Posterior vena cava (tissue), 2 donors: ENCODE data around the gene MED15. TPM values are rescaled to one million over a fixed set of nuclear protein-coding genes. Genes with fewer than 3 reads are reported as not detected.
"Not testable (repeated sequence)": the region's sequence is repeated elsewhere in the genome, so short reads cannot be mapped to it uniquely, and the experiment has no call there.

Source experiments
- DNase-seq: peaks from one replicate; pipeline ENCODE4 v3.0.0-alpha.2; 2020; ENCODE audit warnings: low spot score
- intact Hi-C, 2 donors: fragments of 100-400 bp; cut with DNase I; formaldehyde crosslinking; loops; one replicate each; pipeline versions ENCODE4 v1.14.1 to v1.14.2; 2022 to 2023
- total RNA-seq, 2 donors: library from RNA; stranded (reverse); fragmentation: NEBNext Ultra II Directional; extraction: Animal tissue kit (Norgen Biotek cat#: 25700); gene quantifications; one replicate each; pipeline ENCODE4 v1.2.1, GENCODE V29; 2021
- donor health status: DM: yes; HTN: yes; CAD: no.
- donor health status: DM: yes; HTN: yes; CAD: no.

MED15 gene
- total RNA-seq, 2 donors from 2014 or later: 75.9 to 80.5 TPM

GRCh38 chr22:20523086-20523983 is 15.9 kb downstream of the MED15 start:
- intact Hi-C loops: no loop called here
- no peak for DNase-seq

DNA sequence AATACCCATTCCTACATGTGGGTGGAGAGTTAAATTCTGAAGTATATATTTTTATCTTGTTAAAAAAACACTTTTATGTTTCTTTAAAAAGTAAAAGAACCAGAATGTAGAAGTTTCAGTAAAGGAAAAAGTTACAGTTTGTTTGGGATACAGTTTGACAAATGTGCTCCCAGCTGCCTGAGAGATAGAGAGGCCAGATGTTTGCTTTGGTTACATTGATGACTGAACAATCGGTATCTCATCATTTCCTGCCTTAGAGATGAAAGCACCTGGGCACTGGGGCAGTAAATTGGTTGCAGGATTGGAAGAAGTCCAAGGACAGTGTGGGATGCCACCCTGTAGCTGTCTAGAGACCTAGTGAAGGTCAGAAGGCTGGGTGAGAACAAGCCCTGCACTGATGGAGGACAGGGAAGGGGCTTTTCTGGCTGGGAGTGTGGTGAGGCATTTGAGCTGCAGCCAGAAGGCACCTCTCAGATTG is 16.6 kb downstream of the MED15 start:
- DNase-seq: no peak
- intact Hi-C loops: no loop called here

DNA sequence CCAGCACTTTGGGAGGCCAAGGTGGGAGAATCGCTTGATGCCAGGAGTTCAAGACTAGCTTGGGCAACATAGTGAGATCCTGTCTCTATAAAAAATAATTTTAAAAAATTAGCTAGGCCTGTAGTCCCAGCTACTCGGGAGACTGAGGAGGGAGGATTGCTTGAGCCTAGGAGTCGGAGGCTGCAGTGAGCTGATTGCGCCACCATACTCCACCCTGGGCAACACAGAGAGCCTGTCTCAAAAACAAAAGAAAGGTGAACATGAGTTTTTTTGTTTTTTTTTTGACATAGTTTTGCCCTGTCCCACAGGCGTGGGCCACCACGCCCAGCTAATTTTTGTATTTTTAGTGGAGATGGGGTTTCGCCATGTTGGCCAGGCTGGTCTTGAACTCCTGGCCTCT is 17.6 kb downstream of the MED15 start:
- intact Hi-C loops: no loop called here
- DNase-seq: no peak

DNA sequence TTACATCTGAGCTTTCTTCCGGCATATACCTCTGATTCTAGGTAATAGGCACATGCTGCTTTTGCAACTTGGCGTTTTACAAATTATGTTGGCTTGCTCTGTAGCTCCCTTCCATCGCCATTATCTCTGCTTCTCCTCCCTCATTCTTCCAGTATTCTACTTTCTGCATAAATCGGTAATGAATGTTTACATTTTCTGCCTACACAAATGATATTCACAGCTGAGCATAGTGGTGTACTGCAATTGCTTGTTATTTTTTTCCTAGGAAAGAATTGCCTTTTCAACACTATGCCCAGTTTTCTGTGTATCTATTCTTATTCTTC is 18.9 kb downstream of the MED15 start:
- intact Hi-C loops: no loop called here
- no peak for DNase-seq

- intact Hi-C loops: no loop called here
- DNase-seq: no peak
These were observed 19.4 kb downstream of the MED15 start for GRCh38 chr22:20526628-20527355.

DNA sequence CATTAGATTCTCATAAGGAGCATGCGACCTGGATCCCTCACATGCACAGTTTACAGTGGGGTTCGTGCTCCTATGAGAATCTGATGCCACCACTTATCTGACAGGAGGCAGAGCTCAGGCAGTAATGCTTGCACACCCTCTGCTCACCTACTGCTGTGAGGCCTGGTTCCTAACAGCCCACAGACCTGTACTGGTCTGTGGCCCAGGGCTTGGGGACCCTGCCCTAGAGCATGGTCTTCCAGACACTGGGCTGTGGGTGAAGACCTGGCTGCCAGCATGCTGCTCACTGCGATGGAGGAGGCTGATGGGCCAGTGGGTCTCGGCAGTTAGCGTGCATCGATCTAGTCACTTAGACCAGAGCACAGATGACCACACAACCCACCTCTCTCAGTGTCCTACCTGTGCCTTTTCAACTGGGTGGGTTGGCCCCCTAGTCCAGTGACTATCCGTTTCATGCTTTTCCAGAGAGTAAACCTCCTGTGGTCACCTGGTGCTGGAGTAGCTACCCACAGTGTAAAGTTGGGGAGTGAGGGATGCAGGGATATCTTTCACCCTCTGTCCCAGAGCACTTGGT is 21.1 kb downstream of the MED15 start:
- no peak for DNase-seq
- intact Hi-C loops: no loop called here

GRCh38 chr22:20530368-20531153 is 23.2 kb downstream of the MED15 start:
- no peak for DNase-seq
- intact Hi-C loops: no loop called here

DNA sequence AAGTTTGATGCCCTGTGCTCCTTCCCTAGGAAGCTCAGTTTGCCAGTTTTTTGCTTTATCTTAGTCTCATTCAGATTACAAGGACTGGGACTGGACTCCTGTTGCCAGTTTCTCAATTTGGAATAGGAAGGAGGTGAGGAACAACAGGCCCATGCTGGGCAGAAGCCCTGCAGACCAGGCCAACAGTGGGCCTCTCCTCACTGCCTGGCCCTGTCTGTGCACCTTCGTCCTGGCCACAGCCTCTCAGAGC is 23.7 kb downstream of the MED15 start:
- no peak for DNase-seq
- intact Hi-C loops: no loop called here

GRCh38 chr22:20531404-20532201 is 24.2 kb downstream of the MED15 start:
- DNase-seq: no peak
- intact Hi-C loops: no loop called here

- DNase-seq: no peak
- intact Hi-C loops: no loop called here
These were observed 25.0 kb downstream of the MED15 start for GRCh38 chr22:20532256-20532993.

- intact Hi-C loops: no loop called here
- DNase-seq: no peak
These were observed 25.9 kb downstream of the MED15 start for GRCh38 chr22:20533095-20533878.

DNA sequence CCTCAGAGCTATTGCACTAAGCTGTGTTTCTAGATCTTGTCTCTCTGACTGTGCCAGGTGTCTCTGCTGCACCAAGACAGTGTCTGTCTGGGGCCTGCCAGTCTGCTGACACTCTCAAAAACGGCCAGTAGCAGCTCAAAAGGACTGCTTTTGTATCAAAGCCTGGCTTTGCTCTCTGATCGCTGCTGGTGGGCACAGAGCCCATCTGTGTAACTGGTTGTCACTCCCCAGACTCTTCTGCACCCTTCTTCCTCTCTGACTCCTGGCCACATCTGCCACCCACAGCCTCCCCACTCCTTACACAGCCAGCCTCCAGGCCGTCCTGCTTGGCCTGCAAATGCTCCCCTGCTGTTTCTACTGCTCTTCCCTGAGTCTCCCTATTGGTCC is 26.5 kb downstream of the MED15 start:
- no peak for DNase-seq
- intact Hi-C loops: no loop called here

DNA sequence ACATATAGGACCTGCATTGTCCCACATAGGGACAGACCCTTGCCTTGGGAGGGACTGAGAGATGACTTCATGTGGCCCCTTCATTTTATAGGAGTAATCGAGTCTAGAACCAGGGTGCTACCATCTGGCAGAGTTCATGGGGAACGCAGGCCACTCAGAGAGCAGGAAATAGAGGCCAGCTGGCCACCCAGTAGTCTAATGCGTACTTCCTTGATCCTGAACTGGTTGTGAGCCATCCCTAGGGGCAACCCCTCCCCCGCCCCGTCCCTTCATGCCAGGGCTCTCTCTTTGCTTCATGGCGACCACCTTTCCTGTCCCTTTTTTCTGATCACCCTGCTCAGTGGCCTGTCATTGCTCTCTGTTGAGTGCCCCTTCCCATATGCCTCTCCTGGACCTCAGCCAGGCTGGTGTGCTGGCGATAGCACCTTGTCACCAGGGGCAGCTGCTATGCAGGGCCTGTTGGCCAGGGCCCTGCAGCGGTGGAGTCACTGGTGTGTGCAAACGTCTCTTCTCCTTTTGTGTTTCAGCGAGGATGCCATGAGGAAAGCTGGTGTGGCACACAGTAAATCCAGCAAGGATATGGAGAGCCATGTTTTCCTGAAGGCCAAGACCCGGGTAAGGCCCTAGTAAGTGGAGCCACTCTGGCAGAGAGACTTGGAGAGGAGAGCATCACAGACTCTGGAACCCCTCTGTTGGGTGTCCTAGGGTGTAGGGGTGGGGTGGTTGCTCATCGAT is 29.3 kb downstream of the MED15 start:
- intact Hi-C loops: no loop called here
- no peak for DNase-seq

DNA sequence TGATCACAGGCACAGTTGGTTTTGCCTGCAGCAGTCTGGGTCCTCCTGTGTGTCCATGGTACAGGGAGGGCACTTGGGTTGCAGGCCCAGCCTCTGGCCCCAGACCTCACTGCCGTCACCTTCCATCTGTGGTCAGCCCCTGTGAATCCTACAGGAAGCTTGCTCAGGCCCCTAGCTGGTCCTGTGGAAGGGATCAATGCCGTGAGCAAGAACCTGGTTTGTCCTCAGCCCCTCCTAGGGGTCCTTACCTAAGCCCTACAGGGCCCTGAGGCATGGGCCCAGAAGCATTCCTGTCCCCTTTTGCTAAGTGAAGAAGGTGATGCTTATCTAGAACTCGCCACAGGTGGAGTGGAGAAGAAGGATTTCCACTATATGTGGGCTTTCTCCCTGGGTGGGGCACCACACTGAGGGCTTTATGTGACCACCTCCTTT is 29.9 kb downstream of the MED15 start:
- no peak for DNase-seq
- intact Hi-C loops: no loop called here

GRCh38 chr22:20537983-20538382 is 30.6 kb downstream of the MED15 start:
- intact Hi-C loops: no loop called here
- DNase-seq: no peak

DNA sequence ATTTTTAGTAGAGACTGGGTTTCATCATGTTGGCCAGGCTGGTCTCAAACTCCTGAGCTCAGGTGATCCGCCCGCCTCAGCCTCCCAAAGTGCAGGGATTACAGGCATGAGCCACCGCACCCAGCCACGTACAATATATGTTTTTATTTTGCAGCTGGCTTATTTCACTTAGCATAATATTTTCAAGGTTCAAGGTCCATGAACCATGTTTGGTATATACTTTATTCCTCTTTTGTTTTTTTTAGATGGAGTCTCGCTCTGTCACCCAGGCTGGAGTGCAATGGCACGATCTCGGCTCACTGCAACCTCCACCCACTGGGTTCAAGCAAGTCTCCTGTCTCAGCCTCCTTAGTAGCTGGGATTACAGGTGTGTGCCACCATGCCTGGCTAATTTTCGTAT is 31.5 kb downstream of the MED15 start:
- intact Hi-C loops, DNase-seq: not testable (repeated sequence)

DNA sequence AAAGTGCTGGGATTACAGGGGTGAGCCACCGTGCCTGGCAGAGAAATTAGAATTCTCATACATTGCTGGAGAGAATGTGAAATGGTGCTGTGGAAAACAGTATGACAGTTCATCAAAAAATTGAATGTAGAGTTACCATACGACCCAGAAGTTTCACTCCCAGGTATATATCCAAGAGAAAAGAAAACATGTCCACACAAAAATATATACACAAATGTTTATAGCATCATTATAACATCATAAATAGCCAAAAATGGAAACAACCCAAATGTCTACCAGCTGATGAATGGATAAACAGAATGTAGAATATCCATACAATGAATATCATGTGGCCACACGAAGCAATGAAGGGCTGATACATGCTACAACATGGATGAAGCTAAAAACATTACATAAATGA is 34.6 kb downstream of the MED15 start:
- no peak for DNase-seq
- intact Hi-C loops: no loop called here
